ENCODE data around the gene CD109. TPM values are rescaled to one million over a fixed set of nuclear protein-coding genes. Genes with fewer than 3 reads are reported as not detected.
"Not testable (repeated sequence)": the region's sequence is repeated elsewhere in the genome, so short reads cannot be mapped to it uniquely, and the experiment has no call there.

CD109 gene
- total RNA-seq, 1 experiment from 2014 or later: 3.2 TPM

GRCh38 chr6:73851048-73851447 is 155.0 kb downstream of the CD109 start:
- H2AFZ ChIP-seq (ENCODE audit: low read length); H4K5ac ChIP-seq (ENCODE audit: insufficient read length, low read depth, low read length); H2BK120ac ChIP-seq (ENCODE audit: low read depth, low read length, poor library complexity, severe bottlenecking); H2BK15ac ChIP-seq (ENCODE audit: low read depth, low read length); DNase-seq; H3K56ac ChIP-seq (ENCODE audit: insufficient read length, low read depth, low read length); H3K79me1 ChIP-seq (ENCODE audit: insufficient read depth, low read depth, low read length, poor library complexity, severe bottlenecking); H4K91ac ChIP-seq (ENCODE audit: insufficient read length, low read depth, low read length); H3K27me3 Mint-ChIP-seq (ENCODE audit: low read depth); H3K27ac Mint-ChIP-seq; H3K23me2 ChIP-seq (ENCODE audit: insufficient read length, low read depth, low read length, poor library complexity, severe bottlenecking); H3K14ac ChIP-seq (ENCODE audit: insufficient read depth, low read length); H2BK12ac ChIP-seq (ENCODE audit: insufficient read length, low read depth, low read length); H3K79me2 ChIP-seq (ENCODE audit: insufficient read depth, low read length); H2BK5ac ChIP-seq (ENCODE audit: insufficient read length, low read length); H3K4me3 Mint-ChIP-seq; H3K36me3 Mint-ChIP-seq (ENCODE audit: insufficient read depth in 1 of 3, low read depth in 3 of 3); H3K23ac ChIP-seq (ENCODE audit: insufficient read length, low read depth, low read length); H3K27ac ChIP-seq (ENCODE audit: insufficient read length, low read depth, low read length); H3K9ac ChIP-seq (ENCODE audit: extremely low read depth, insufficient read length, low read length); H3K27me3 ChIP-seq (ENCODE audit: insufficient read depth, low read length); H4K20me1 ChIP-seq (ENCODE audit: control insufficient read depth, insufficient read depth, insufficient read length); H4K8ac ChIP-seq (replicated peaks; ENCODE audit: insufficient read length, low read depth, low read length); H3K4me2 ChIP-seq (ENCODE audit: insufficient read depth, insufficient read length, low read length); H3K4me1 Mint-ChIP-seq; H2BK20ac ChIP-seq (ENCODE audit: low read depth, low read length, poor library complexity, severe bottlenecking); H3T11ph ChIP-seq (ENCODE audit: low read length); H2AK5ac ChIP-seq (ENCODE audit: insufficient read length, low read length); H3K4me1 ChIP-seq (ENCODE audit: insufficient read depth, low read length); H3K4ac ChIP-seq (ENCODE audit: low read depth, low read length); H3K9me3 ChIP-seq (ENCODE audit: control insufficient read depth, low read depth, low read length); H3K18ac ChIP-seq (ENCODE audit: insufficient read length, low read depth, low read length): not testable (repeated sequence)
- peaks cover 15 to 17% of the 10 kb centered on the region in 2 experiments for H3K9me3 Mint-ChIP-seq
- no CpG with 5 or more reads among the region's 25 CpGs for WGBS (ENCODE audit: extremely low coverage, insufficient read length, low lambda C conversion rate)
